Measurements from ENCODE around the gene XPC. TPM values are rescaled to one million over a fixed set of nuclear protein-coding genes. Genes with fewer than 3 reads are reported as not detected.
"Not testable (repeated sequence)": the region's sequence is repeated elsewhere in the genome, so short reads cannot be mapped to it uniquely, and the experiment has no call there.

XPC gene
- total RNA-seq = 10 to 100 TPM; 28.9 to 30.1 TPM

DNA sequence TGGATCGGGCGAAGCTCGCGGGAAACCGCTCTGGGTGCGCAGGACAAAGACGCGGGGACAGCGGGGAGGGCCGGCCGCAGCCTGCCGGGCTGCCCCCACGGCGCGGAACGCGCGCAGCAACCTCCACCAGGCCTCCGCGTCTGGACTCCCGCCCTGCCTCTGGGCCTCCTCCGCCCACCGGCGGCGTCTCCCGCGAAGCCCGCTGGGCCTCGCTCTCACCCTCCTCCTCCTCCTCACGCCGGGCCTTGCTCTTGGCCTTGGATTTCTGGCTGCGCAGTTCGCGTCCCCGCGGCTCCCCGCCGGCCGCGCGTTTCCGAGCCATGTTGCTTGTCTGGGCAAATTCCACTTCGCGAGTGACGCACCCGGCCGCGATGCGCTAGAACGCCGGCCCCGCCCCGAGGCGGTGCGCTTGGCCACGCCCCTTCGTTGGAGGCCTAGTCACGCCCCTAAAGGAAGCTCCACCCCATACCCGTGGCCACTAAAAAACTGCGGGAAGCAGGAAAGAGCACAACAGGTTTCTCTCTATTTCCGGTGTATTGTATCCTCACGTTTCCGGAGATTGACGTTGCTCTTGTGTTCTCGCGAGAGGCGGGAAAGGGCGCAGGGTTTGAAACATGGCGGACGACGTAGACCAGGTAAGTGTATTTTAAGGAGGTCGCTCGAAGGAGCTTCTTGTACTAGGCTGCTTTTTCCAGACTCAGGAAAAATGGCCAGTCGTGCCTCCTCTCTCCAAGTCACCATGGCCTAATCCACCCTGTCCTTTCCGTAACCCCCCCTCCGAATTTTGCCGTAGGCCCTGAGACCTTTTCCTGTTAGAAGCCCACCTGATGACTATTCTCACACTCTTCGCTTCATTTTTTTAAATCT is at the start of gene XPC, which contains the start of gene LSM3:
TSS of gene XPC (minus strand) at position 355 of the 867 bp plus-strand sequence. CDS start at position 322, 33 bp downstream.
TSS of gene LSM3 (plus strand) at position 571 of the 867 bp plus-strand sequence. CDS start at position 615, 44 bp downstream.
- CTCF ChIA-PET = interaction anchor here (0.6 to 2.4 kb wide), 6 partner anchors 26 to 816 kb away, joined by 3 to 10 read pairs (median 6); partner anchors contain the start of genes CHCHD4 and TMEM43

DNA sequence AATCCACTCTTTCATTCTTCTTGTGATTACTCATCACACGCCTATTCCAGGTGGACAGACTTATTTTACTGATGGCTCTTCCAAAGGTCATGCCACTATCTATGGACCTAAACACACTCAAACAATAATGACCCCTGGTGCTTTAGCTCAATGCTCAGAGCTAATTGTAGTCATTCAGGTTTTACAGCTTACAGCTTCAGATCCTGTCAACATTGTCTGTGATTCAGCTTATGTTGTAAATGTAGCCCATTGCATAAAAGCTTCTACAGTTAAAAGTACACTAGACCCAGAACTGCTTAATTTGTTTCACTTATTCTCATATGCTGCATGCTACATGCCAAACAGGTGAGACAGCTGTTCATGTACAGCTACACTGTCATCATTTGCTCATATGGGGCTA is 49.5 kb upstream of the XPC start:
- ChIA-PET POLR2A (no interaction called here), CTCF (no interaction called here)

More for the DNA sequence above, at the start of gene XPC, which contains the start of gene LSM3:
- POLR2A ChIA-PET = interaction anchor here (0.6 to 2.6 kb wide), 11 partner anchors 10 to 928 kb away, joined by 3 to 33 read pairs (median 5); partner anchors contain the start of genes CCDC174, CHCHD4, SLC6A6 and TMEM43

DNA sequence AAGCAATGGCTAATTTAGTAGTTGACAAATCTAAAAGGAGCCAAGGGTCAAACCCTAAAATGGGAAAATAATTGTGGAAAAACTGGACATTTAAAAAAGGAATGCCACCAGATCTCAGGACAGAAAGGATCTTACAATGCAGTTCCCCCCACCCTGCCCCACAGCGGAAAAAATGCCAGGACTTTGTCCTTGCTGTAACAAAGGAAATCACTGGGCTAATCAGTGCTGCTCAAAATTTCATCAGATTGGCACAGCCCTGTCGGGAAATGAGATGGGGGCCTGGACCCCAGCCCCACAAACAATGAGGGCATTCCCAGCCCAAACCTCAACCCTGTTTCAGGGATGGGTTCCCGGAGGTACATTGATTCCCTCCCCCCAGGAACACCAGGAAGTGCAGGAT is 48.0 kb upstream of the XPC start:
- CTCF ChIA-PET, POLR2A ChIA-PET: not testable (repeated sequence)

DNA sequence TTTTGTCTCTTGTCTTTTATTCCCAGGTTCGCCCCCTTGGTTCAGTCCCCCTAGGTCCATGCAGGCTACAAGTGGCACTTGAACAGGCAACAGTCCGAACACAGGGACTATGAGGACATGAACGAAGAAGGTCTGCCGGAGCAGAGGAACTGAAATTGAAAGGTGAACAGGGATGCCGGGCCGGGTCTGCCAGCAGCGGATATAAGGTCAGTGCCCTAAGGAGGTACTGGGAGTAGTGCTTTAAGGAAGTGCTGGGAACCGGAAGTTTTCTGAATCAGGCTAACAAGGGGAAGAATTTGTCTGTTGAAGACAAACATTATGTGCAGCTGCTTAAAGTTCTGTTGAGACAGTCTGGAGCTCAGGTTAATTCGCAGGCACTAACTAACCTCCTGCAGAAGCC is 47.0 kb upstream of the XPC start:
- ChIA-PET POLR2A (no interaction called here), CTCF (no interaction called here)

DNA sequence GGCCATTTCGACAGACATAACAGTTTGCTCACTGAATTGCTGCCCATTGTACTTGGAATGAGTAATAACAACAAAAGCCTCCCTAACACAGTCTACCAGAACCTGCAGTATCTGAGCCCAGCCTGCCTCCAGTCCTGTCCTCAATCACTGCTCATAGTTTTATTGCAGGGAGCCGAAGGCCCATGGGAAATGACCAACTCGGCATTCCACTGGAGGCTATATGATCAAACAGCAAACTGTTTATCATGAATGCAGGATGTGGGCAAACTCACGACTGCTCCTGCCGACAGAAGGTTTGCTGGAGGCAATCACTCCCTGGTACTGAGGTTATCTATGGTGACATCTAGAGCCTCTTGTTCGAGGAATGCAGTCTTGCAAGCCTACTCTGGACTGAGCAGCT is 46.5 kb upstream of the XPC start:
- CTCF ChIA-PET = no interaction called here
- POLR2A ChIA-PET = no interaction called here

DNA sequence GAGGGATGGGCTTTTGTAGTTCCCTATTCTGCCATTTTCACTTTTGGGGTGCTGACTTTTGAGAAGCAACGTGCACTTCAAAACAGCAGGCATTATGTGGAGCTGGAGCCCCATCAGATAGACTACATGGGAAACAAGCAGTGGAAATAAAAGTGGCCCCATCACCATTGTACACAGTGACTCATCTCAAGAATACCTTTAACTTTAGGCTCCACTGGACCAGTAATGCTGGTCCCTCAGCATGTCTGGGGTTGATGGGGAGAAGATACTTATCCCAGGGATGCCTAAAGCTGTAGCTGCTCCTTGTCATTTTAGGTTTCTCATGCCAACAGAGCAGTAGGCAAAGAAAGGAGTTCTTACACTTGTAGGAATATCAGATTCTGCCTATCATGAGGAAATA is 45.2 kb upstream of the XPC start:
- ChIA-PET CTCF (interaction anchor here (1.0 kb wide), 1 partner anchor 20 kb away, joined by 3 read pairs; no protein-coding TSS in a partner anchor), POLR2A (interaction anchor here (0.6 kb wide), 1 partner anchor 20 kb away, joined by 3 read pairs; no protein-coding TSS in a partner anchor)

DNA sequence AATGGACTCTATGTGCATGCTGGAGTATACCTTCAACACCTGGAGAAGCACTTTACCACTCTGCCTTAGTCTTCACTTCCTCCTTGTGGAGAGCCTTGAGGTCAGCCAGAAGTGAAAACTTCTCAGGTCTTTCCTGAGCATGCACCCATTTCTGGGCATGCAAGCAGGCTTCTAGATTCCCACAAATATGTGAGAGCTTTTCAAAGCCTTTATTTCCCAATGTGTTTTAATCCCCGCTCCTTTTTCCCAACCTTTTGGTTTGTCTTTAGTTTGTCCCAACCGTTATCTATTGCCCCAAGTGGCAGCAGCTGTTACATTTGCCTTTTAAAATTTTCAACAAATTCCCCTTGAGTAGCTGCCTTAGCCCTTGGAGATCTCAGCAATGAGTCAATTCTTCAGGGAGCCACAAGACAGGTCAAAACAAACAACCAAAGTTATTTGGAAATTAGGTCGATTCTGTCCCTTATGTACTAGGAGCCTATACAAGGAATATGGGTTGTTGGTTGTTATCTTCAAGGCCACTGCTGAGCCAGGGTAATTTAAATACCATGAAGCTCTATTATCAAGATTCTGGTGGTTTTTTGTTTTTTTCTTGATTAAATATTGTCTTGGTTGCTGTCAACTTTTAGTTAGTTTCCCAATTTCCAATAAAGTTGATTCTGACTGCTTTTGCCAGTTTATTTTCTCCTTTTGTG is 44.6 kb upstream of the XPC start:
- CTCF ChIA-PET = interaction anchor here (1.0 kb wide), 1 partner anchor 20 kb away, joined by 3 read pairs; no protein-coding TSS in a partner anchor
- POLR2A ChIA-PET = no interaction called here

DNA sequence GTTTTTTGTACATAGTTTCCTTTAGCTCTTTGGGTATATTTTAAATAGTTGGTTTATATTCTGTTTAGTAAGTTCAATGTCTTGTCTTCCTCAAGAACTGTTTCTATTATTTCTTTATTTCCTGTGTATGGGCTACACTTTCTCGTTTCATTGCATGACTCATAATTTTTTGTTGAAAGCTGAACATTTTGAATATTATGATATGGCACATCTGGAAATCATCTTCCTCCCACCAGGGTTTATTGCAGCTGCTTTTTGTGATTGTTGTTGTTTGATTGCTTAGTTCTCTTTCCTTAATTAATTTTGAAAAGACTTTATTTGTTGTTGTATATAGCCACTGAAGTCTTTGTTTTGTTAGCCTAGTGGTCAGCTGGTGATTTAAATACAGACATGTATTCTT is 44.1 kb upstream of the XPC start:
- CTCF ChIA-PET = interaction anchor here (1.0 kb wide), 1 partner anchor 19 kb away, joined by 3 read pairs; no protein-coding TSS in a partner anchor
- POLR2A ChIA-PET = no interaction called here

DNA sequence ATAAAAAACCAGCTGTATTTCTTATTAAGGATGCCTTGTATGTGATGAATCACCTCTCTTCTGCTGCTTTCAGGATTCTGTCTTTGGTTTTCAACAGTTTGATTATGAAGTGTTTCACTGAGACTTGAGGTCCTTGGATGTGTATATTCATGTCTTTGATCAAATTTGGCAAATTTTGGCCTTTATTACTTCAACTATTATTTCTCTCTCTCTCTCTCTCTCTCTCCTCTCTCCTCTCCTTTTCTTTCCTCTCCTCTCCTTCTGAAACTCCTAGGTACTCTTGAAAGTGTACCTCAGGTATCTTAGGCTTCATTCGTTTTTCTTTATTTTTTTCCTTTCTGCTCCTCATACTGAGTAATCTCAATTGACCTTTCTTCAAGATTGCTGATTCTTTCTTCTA is 43.5 kb upstream of the XPC start:
- CTCF ChIA-PET = no interaction called here
- POLR2A ChIA-PET = no interaction called here

DNA sequence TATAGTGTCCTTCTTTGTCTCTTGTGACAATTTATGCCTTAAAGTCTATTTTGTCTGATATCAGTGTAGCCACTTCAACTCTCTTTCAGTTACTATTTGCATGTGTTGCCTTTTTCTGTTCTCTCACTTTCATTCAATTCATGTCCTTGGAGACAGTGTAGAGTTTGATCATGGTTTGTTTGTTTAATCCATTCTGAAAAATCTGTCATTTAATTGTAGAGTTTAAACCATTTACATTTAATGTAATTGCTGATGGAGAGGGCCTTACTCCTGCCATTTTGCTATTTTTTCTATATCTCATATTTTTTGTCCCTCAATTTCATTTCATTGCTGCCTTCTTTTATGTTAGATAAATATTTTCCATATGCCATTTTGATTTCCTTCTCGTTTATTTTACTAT is 42.5 kb upstream of the XPC start:
- POLR2A ChIA-PET = no interaction called here
- CTCF ChIA-PET = no interaction called here

DNA sequence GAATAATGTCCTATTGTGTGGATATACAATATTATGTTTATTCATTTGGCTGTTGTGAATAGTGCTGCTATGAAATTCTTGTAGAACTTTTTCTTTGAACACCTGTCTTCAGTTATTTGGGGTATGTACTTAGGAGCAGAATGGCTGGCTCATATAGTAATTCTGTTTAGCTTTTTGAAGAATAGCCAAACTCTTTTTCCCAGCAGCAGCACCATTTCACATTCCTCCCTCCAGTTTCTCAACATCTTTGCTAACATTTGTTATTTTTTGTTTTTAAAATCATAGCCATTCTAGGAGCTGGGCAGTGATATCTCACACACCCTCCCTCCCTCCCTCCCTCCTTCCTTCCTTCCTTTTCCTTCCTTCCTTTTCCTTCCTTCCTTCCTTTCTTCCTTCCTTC is 40.0 kb upstream of the XPC start:
- CTCF ChIA-PET = no interaction called here
- POLR2A ChIA-PET = no interaction called here

DNA sequence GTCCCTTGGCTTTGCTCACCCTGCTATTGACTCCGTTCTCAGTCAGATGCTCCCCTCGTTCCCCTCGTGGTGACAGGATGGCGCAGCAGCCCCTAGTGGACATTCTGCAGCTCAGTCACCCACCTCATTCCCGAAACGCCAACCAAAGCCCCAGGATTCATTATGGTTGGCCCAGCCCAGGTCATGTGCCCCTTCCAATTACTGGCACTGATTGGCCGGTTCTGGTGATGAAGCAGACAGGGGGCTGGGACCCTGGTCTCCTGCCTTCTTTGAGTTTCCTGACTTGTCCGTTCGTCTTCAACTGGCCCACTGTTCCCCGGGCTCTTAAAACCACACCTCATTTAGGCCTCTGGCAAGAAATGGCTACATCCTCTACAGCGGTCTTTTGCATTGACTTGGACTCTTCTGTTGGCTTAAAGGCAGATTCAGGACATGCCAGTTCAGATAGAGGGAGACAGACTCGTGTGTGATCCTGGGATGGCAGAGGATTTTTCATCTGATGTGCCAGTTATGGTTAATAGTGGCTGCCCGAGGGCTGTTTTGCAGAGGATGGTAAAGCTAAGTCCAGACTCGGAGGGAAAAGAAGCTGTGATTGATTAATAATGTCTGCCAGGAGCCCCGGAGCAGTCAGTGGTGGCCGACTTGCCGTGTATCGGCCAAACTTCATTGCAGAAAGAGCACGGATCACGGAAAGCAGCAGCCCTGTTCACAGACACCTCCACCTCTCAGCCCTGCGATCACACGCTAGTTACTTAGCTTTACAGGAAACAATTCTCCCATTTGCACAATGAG is 38.1 kb upstream of the XPC start:
- ChIA-PET POLR2A (no interaction called here), CTCF (interaction anchor here (1.4 kb wide), 1 partner anchor 13 kb away, joined by 4 read pairs; no protein-coding TSS in a partner anchor)

DNA sequence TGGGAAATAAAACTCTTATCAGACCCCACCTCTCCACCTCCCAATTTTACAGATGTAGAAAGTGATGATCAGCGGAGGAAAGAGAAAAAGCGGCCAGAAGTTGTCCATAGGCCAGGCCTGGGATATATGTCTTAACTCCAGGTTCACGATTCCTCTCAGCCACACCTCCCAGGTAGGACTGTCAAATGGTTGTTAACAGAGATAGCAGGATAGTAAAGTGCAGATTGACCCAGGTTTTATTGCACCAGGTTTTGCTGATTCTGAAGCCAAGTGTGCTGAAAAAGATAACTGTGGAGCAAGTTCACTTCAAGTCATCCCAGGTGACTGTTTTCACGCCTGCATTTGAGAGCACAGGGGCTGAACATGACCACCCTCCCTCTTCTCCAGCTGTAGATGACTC is 36.4 kb upstream of the XPC start:
- CTCF ChIA-PET = interaction anchor here (1.0 kb wide), 1 partner anchor 32 kb away, joined by 3 read pairs; no protein-coding TSS in a partner anchor
- POLR2A ChIA-PET = no interaction called here

DNA sequence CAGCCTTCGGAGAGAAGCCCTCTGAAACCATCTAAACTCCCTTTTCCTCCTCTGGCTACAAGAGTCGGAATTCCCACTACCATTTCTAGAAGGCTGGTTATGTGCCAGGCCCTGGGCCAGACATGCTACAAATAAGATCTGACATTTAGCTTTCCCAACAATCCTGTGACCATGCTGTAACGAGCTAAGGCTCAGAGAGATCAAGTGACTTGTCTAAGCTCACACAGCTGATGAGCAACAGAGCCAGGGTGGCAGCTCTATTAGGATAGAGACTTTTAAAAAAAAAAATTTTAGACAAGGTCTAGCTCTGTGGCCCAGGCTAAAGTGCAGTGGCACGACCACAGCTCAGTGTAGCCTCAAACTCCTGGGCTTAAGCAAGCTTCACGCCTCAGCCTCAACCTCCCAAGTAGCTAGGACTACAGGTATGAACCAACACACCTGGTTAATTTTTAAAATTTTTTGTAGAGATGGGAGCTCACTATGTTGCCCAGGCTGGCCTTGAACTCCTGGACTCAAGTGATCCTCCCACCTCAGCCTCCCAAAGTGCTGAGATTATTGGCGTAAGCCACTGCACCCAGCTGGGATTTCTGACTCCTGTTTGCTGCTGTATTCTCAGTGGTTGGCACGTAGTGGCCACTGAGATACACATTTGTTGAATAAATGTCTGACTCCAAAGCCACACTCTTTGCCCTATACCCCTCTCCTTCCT is 34.8 kb upstream of the XPC start:
- ChIA-PET POLR2A (no interaction called here), CTCF (interaction anchor here (1.2 to 1.4 kb wide), 2 partner anchors 10 kb away, joined by 3 to 5 read pairs; no protein-coding TSS in a partner anchor)

DNA sequence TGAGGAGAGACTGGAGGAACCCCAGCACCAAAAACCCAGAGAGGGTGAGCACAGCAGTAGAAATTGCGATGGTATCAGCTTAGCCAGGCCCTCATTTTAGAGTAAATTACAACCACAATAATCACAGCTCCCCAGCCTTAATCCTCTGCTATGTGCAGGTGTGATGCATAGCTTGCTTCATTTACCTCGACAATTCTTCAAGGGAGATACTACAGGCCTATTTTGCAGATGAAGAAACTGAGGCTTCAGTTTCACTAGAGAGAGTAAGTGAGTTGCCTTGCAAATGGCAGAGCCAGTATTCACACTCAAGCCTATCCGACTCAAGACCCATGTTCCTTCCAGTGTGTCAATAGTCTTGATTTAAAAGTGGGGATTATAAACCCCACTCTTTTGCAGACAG is 33.6 kb upstream of the XPC start:
- CTCF ChIA-PET = interaction anchor here (1.4 kb wide), 1 partner anchor 8 kb away, joined by 5 read pairs; no protein-coding TSS in a partner anchor

DNA sequence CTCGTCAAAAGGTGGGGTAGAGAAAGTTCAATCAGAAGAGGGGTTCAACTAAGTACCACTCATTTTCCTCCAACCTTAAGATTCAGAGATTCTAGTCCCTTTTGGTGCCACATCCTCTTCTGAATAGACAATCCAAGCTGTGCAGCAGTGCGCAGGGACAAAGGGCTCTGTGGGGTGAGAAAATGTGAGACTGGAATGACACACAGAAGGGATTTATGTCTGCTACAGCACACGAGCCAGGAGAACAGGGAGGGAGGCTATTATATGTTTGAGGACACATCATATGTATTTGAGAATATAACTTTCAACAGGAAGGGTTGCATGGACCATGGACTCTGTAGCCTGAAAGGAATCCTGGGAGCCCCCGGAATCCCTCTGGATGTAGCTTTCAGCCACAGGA is 33.2 kb upstream of the XPC start:
- CTCF ChIA-PET = no interaction called here
- POLR2A ChIA-PET = no interaction called here

More for the DNA sequence above, 33.6 kb upstream of the XPC start:
- POLR2A ChIA-PET = no interaction called here

DNA sequence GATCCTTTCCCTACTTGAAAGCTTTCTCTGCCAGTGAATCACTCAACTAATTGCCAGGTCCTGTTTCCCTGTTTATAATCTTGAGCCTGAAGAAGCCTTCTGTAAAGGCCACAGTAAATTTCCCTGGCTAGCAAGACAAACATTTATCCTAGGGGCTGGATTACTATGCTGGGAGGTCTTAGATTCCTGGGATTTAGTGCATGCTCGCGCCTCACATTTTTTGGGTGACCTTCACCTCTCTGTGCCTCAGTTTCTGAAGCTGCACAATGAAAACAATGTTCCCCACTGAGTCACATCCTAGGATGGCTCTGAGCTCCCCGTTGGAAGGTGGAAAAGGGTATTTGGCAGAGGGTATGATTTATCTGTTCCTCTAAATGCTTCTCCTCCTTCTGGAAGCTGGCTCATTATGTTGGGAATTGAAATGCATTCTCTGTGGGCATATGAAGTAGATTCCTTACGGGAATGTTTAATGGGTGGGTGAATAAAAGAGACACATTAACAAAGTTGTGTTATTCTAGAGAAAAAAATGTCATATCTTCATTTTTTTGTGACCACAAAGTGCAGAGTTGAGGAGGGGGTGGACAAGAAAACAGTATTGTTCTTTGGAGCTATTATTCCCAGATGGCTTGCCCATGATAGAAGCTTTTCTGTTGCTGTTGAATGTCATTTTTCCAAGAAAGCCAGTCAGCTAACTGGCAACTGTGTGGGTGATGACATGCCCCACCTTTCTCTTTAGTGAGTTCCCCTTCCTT is 32.6 kb upstream of the XPC start:
- CTCF ChIA-PET = interaction anchor here (0.7 kb wide), 1 partner anchor 1281 kb away, joined by 7 read pairs; no protein-coding TSS in a partner anchor

DNA sequence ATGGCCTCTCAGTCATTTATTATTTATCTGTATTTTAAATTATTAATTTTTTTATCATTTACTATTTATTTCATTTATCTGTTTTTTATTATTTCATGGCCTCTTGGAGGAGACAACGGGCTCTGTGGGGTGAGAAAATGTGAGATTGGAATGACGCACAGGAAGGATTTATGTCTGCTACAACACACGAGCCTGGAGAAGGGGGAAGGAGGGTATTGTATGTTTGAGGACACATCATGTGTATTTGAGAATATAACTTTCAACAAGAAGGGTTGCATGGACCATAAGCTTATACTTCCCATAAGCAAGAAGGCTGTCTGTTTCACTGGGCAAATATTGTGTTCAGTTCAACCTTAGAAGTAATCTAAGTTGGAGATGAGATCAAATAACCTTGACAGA is 31.9 kb upstream of the XPC start:
- ChIA-PET CTCF (interaction anchor here (0.7 kb wide), 1 partner anchor 1281 kb away, joined by 7 read pairs; no protein-coding TSS in a partner anchor), POLR2A (no interaction called here)

More for the DNA sequence above, 32.6 kb upstream of the XPC start:
- POLR2A ChIA-PET = no interaction called here
